OCI-LY7 (cell line): ENCODE measurements around the gene NDUFV2. TPM values are rescaled to one million over a fixed set of nuclear protein-coding genes. Genes with fewer than 3 reads are reported as not detected.

Source experiments
- BruUV-seq: library from RNA; stranded (reverse); fragments of 400-500 nt; replicated peaks from 2 replicates; lab custom pipeline; 2021; lab: Mats Ljungman, UMichigan
- CTCF ChIA-PET: fragments of 300-600 bp; sonication (Branson Sonifier 250); formaldehyde crosslinking; loops from one replicate; lab custom pipeline; 2022; ENCODE audit warnings: antibody characterized with exemption; ENCODE audit not compliant: unreplicated experiment; lab: Charles Lee
- POLR2A ChIA-PET: fragments of 300-600 bp; sonication (Branson Sonifier 250); formaldehyde crosslinking; loops from one replicate; lab custom pipeline; 2022; ENCODE audit warnings: antibody characterized with exemption; lab: Charles Lee
- DNase-seq: peaks from one replicate; pipeline ENCODE4 v3.0.0-alpha.2; 2015; ENCODE audit warnings: low spot score
- H2AFZ ChIP-seq: fragments of 200-600 bp; sonication (generic), shearing (Covaris generic); 2 replicates; pipeline ENCODE4 v1.6.1; 2014; ENCODE audit warnings: mild to moderate bottlenecking, antibody characterized with exemption, low read length, moderate library complexity
- H3K27ac ChIP-seq: fragments of 200-600 bp; sonication (generic); 2 replicates; pipeline ENCODE4 v1.5.1; 2014; ENCODE audit warnings: mixed run types, low read depth, mild to moderate bottlenecking, moderate library complexity, low read length, inconsistent platforms; ENCODE audit not compliant: poor library complexity, severe bottlenecking
- H3K36me3 ChIP-seq: fragments of 200-600 bp; sonication (generic); 2 replicates; pipeline ENCODE4 v1.6.1; 2014; ENCODE audit warnings: mild to moderate bottlenecking, antibody characterized with exemption, low read length, moderate library complexity, mixed read lengths; ENCODE audit not compliant: insufficient read depth
- H3K4me1 ChIP-seq: fragments of 200-600 bp; sonication (generic); 2 replicates; pipeline ENCODE4 v1.5.1; 2014; ENCODE audit warnings: mild to moderate bottlenecking, low read length; ENCODE audit not compliant: insufficient read depth, poor library complexity, severe bottlenecking
- H3K4me2 ChIP-seq: fragments of 200-600 bp; sonication (generic); 2 replicates; pipeline ENCODE4 v1.6.1; 2014; ENCODE audit warnings: mild to moderate bottlenecking, low read length
- H3K4me3 ChIP-seq: fragments of 200-600 bp; sonication (generic); 2 replicates; pipeline ENCODE4 v1.5.1; 2014; ENCODE audit warnings: mild to moderate bottlenecking, low read depth, low read length; ENCODE audit not compliant: poor library complexity, severe bottlenecking
- H3K79me2 ChIP-seq: fragments of 200-600 bp; sonication (generic); 2 replicates; pipeline ENCODE4 v1.6.1; 2016; ENCODE audit warnings: low read depth, mild to moderate bottlenecking, low read length, moderate library complexity, mixed read lengths; ENCODE audit not compliant: insufficient read depth
- H3K9me2 ChIP-seq: fragments of 200-600 bp; sonication (generic); 2 replicates; pipeline ENCODE4 v1.6.1; 2016; ENCODE audit warnings: mild to moderate bottlenecking, low read length, mixed read lengths; ENCODE audit not compliant: insufficient read depth
- H3K9me3 ChIP-seq: fragments of 200-600 bp; sonication (generic); 2 replicates; pipeline ENCODE4 v1.6.1; 2014; ENCODE audit warnings: mild to moderate bottlenecking, mixed run types, low read length, mixed read lengths
- H4K20me1 ChIP-seq: fragments of 200-600 bp; sonication (generic); 2 replicates; pipeline ENCODE4 v1.6.1; 2014; ENCODE audit warnings: mild to moderate bottlenecking, antibody characterized with exemption, low read length, moderate library complexity, mixed read lengths; ENCODE audit not compliant: insufficient read depth
- EZH2phosphoT487 ChIP-seq: fragments of 200-600 bp; sonication (generic); IDR thresholded peaks from 2 replicates; pipeline ENCODE4 v1.6.1; 2018; ENCODE audit warnings: low read depth, borderline replicate concordance, mild to moderate bottlenecking, mixed run types, antibody characterized with exemption, low read length, moderate library complexity, mixed read lengths
- intact Hi-C: fragments of 100-400 bp; cut with micrococcal nuclease; formaldehyde crosslinking; loops from one replicate; pipeline ENCODE4 v1.10.0; 2022; ENCODE audit not compliant: unreplicated experiment
- total RNA-seq, 2 experiments: library from RNA; depleted of rRNA in 1 of 2; stranded (reverse); fragments of >200 nt in 1 of 2; shearing (Covaris generic) in 1 of 2; gene quantifications; 2 replicates each; pipeline ENCODE4 v1.2.3, GENCODE V29; 2014 to 2022
- TF ChIP-seq, protein P1 (sequence below): fragments of 200-600 bp; sonication (generic); conservative IDR thresholded peaks from 2 replicates; pipeline ENCODE4 v1.5.1; 2014; ENCODE audit warnings: mild to moderate bottlenecking, antibody characterized with exemption, low read length, moderate library complexity, mixed read lengths

The NDUFV2 gene
- total RNA-seq, 2 experiments from 2014 or later: 185 to 201 TPM

GRCh38 chr18:9150121-9150520 is 47.6 kb downstream of the NDUFV2 start:
- Histone ChIP-seq H2AFZ (no peak overlapping the region), H3K36me3 (peaks cover 6% of the 10 kb centered on the region; the same call in 1 of the 2 replicates), H3K9me2 (no peaks in the 10 kb centered on the region), H3K27ac (no peak overlapping the region), H3K4me2 (no peak overlapping the region), H3K4me1 (peaks cover 38% of the 10 kb centered on the region), H3K79me2 (peaks cover 100% of the 10 kb centered on the region), H3K9me3 (no peaks in the 10 kb centered on the region), H3K4me3 (no peak overlapping the region), H4K20me1 (no peaks in the 10 kb centered on the region; the same call in 1 of the 2 replicates)
- intact Hi-C loops: no loop called here
- TF ChIP-seq EZH2phosphoT487: no peak
- TF ChIP-seq, protein P1, sequence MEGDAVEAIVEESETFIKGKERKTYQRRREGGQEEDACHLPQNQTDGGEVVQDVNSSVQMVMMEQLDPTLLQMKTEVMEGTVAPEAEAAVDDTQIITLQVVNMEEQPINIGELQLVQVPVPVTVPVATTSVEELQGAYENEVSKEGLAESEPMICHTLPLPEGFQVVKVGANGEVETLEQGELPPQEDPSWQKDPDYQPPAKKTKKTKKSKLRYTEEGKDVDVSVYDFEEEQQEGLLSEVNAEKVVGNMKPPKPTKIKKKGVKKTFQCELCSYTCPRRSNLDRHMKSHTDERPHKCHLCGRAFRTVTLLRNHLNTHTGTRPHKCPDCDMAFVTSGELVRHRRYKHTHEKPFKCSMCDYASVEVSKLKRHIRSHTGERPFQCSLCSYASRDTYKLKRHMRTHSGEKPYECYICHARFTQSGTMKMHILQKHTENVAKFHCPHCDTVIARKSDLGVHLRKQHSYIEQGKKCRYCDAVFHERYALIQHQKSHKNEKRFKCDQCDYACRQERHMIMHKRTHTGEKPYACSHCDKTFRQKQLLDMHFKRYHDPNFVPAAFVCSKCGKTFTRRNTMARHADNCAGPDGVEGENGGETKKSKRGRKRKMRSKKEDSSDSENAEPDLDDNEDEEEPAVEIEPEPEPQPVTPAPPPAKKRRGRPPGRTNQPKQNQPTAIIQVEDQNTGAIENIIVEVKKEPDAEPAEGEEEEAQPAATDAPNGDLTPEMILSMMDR: no peak
- no peak for DNase-seq
- ChIA-PET CTCF (no interaction called here), POLR2A (interaction anchor here (0.6 to 2.1 kb wide), 3 partner anchors 10 to 37 kb away, joined by 3 to 12 read pairs (median 4); no protein-coding TSS in a partner anchor)
- no TSS peak for BruUV-seq

DNA sequence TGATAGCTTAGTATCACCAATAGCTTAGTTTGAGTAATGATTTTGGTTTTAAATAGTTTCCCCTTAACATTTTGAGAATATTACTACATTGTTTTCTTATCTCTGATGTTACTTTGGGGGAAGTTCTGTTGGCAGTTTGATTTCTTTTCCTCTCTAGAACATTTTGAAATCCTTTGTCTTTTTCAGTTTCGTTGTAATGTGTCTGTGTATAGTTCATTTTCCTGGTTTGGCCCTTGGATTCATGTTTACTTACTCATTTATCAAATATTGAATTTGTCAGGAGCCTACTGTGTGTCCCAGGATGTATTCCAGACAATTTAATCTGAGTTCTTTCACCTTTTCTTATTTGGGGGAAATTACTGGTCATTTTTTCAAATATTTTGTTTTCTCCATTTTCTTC is 50.8 kb downstream of the NDUFV2 start:
- Histone ChIP-seq H2AFZ (no peak overlapping the region), H3K9me3 (no peaks in the 10 kb centered on the region), H3K79me2 (peaks cover 98% of the 10 kb centered on the region), H3K27ac (no peak overlapping the region), H3K9me2 (no peaks in the 10 kb centered on the region), H3K4me3 (no peak overlapping the region), H3K4me1 (peaks cover 10% of the 10 kb centered on the region), H4K20me1 (peaks cover 4% of the 10 kb centered on the region; the same call in 1 of the 2 replicates), H3K4me2 (no peak overlapping the region), H3K36me3 (peaks cover 8% of the 10 kb centered on the region)
- TF ChIP-seq EZH2phosphoT487: no peak
- TF ChIP-seq, protein P1: no peak
- no TSS peak for BruUV-seq
- POLR2A ChIA-PET: interaction anchor here (0.7 to 1.3 kb wide), 3 partner anchors 11 to 375 kb away, joined by 4 to 6 read pairs (median 5); no protein-coding TSS in a partner anchor
- no peak for DNase-seq
- intact Hi-C loops: no loop called here
- CTCF ChIA-PET: no interaction called here

GRCh38 chr18:9156604-9157249 is 54.2 kb downstream of the NDUFV2 start:
- no peak for DNase-seq
- ChIA-PET POLR2A (interaction anchor here (0.6 to 1.6 kb wide), 6 partner anchors 13 to 90 kb away, joined by 3 to 5 read pairs (median 3); no protein-coding TSS in a partner anchor), CTCF (no interaction called here)
- Histone ChIP-seq H3K79me2 (peaks cover 92% of the 10 kb centered on the region), H3K36me3 (peaks cover 23% of the 10 kb centered on the region), H3K4me2 (no peak overlapping the region), H3K4me1 (no peaks in the 10 kb centered on the region), H3K27ac (no peak overlapping the region), H4K20me1 (peaks cover 4% of the 10 kb centered on the region; the same call in 1 of the 2 replicates), H2AFZ (no peak overlapping the region), H3K9me2 (no peaks in the 10 kb centered on the region), H3K9me3 (0 out of 2 replicates have a peak, but pooled peaks cover 6% of the 10 kb centered on the region), H3K4me3 (no peak overlapping the region)
- intact Hi-C loops: no loop called here
- TF ChIP-seq, protein P1: no peak
- TF ChIP-seq EZH2phosphoT487: no peak
- TSS peak; percentile 7 for BruUV-seq
